GM18868 (cell line): ENCODE measurements around the gene SND1.
A peak's percentile ranks its signal among the peaks of the same experiment; 100 is the strongest.

Experiments
- ATAC-seq: cut with Tn5 transposase; IDR thresholded peaks from one replicate; pipeline ENCODE4 v1.9.1; 2021; ENCODE audit warnings: mild to moderate bottlenecking, moderate library complexity; ENCODE audit not compliant: unreplicated experiment

Gene SND1

DNA sequence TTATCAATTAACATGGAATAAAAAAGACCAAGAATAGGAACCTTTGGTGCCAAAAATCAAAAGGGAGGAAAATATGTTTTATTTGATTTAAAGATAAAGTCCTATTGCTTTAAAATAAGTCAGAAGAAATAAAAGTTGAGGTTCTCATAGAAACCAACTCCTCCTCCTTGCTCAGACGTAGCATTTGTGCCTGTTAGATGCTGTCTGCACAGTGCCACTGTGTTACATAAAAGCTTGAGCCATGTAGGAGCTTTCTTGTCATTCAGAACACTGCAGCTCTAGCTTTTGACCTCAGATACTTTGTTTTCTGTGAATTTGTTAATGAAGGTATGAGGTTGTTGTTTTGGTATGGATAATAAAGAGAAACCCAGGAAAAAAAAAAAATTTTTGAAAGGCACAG, 328.9 kb downstream of the SND1 start:
- ATAC-seq, result no peak

GRCh38 chr7:127981965-127982364, 330.0 kb downstream of the SND1 start:
- ATAC-seq, result no peak

DNA sequence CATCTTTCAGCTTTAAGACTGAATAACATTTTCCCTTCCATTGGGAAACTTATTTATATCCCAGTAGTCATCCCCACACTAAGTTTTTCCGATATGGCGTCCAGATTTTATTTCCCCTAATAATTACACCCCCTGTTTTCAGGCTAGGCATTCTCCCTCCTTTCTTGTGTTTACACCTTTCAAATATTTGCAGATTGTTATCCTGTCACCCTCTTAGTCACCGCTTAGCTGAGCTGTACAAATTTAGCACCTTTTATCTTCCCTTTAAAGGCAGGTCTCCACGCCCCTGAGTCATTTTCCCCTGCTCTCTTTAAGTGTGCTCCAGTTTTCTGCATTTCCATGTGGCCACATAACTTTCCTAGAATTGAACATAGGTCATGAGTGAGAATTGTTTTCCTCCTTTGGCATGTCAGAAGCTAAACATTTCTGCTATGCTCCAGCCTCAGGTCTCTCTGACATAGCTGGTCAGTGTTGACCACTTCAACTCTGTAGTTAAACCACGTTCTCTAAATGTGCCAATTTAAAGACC, 331.9 kb downstream of the SND1 start:
- ATAC-seq, result no peak

DNA sequence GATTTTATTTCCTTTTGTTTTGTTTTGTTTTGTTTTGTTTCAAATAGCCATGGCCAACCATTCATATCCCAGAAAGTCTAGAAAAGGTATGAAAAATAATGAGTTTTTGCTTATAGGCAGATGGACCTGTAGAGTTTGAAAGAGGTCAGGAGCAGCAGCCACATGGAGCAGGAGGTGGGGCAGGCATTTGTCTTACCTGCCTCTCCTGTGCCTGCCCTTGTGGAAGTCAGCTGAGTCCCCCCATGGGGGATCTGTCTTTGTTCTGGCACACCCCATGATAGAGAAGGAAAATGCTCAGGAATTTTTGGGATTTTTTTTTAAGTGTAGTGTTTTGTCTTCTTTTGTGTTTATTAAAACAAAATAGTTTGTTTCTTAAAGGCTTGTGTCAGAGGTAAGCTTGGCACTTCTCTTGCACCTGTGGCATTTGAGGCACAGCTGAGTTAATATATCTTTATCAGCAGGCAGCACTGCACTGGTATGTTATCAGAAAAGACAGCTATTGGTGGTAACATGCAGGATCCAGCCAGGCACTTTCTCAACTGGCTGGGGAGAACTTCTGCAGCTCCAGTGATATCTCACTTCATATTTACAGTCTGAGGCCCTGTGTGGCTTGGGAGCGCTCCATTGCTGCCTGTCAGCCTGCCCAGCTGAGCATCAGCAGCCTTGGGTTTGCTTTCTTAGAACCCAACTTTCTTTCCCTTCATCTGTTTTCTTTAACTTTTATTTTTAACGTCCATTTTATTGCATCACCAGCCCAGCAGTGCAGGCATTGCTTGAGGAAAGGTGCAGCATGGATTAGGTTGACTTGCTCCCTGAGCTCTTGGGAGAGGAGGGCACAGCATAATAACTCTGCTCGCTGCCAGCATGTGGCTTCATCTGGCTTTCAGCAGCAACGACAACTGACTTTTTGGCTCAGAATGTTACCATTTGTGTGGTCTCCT, 334.9 kb downstream of the SND1 start:
- ATAC-seq, result no peak

DNA sequence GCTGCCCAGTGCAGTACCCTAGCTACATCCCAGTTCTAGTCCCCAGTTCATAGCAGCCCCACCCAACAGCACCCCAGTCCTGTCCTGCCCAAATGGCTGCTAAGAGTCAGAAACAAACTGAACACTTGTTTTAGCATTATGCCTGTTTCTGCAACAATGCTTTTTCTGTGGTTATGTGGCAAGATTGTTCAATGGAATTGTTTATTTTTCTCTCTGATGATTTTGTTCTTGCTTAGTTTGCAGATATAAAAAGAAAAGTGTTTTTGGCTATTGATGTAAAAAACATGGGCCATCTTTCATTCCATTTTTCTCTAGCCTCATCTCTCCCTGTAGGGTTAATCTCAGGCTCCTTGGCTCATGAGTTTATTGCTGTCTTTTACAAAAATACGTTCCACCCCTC, 336.8 kb downstream of the SND1 start:
- ATAC-seq, result no peak

DNA sequence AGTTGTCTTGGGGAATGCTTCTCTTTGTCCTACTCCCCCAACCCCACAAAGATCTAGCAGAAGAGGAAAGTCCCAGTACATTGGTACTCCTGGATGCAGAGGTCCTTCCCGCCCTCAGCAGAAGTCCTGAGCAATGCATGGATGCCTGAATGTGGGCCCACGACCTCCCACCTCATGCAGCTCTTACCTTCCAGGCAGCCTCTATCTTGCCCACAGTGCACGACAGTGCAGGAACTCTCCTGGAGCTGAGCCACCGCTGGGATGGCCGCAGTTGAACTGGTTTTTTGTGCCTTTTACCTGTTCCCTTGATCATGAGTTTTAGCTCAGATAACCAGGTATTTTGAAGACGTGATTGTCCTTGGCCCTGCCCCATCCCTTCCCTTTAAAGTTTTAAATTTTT, 341.3 kb downstream of the SND1 start:
- no peak for ATAC-seq

DNA sequence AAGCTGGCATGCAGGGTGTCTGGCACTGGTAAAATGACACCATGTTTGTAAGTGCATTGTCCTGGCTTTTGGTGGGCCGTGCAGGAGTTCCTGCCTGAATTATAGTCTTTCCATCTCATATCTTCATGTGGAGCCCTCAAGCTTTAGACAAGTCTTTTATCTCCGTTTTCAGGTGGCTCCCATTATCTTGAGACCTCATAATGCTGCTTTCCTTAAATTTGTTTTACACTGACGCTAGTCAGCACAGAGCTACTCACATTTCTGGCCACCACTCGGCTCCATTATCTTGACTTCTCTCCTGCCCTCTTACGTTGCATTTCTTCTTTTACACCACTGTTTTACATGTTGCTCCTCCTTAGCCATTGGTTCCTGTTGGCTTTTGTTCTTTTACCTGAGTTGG, 342.0 kb downstream of the SND1 start:
- no peak for ATAC-seq

DNA sequence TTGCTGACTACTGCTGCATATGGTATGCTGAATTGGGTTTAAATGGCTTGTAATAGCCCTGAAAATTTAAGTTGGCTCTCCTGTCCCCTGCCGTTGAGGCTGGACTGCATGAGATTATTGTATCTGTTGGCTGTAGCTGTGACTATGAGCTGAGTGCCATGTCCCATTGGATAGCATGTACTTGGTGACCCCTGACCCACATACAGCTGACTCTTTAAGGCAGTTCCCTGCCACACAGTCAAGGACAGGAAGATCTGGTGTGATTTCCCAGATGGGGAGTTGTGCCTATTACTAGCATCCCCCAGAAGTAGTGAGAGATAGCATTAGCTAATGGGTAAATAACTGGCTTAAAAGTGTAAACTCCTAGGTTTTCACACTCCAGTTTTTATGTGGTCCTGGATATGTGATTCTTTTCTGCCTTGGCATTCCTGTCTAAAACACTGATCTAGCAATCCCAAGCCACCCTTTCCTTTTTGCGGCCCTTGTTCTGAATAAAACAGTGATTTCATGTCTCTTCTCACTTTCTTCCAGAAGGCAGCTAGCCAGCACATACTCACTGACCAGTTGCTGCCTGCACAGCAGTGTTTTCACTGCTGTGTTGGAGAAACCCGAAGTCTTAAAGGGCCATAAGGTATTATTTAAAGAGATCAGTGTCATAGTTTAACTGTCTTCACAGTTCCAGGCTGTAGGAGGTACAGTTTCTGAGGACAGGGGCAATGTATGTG, 343.3 kb downstream of the SND1 start:
- no peak for ATAC-seq

GRCh38 chr7:127995881-127996215, 343.9 kb downstream of the SND1 start:
- no peak for ATAC-seq

GRCh38 chr7:127996253-127997071, 344.5 kb downstream of the SND1 start:
- no peak for ATAC-seq

DNA sequence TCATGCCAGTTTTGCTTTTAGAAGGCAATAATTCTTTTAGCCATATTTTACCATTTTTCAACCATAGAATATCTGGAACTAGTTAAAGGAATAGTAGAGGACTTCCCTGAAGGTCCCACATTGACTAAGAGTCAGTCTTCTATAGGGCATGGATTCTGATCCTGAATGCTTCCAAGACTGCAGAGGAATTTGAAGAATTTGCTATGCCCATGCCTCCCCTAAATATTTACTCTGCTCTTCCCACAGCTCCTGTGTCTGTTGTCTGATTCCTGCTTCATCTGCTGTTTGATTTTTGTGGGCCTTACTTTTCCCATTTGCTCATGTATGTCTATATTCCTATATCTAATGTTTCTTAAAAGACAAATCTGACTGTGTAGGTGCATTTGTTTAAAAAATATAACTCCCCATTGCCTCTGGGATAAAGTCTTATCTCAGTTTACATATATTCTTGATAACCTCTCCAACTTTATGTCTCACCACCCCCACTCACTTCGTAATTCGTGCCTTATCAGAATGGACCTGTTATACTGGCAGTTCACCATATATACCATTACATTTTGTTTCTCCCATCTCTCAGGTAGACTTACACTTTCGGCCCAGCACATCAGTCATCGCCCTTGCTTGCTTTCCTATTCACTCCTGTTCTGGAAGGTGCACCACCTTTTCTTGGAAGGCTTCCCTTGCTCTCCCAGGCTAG, 345.4 kb downstream of the SND1 start:
- no peak for ATAC-seq

DNA sequence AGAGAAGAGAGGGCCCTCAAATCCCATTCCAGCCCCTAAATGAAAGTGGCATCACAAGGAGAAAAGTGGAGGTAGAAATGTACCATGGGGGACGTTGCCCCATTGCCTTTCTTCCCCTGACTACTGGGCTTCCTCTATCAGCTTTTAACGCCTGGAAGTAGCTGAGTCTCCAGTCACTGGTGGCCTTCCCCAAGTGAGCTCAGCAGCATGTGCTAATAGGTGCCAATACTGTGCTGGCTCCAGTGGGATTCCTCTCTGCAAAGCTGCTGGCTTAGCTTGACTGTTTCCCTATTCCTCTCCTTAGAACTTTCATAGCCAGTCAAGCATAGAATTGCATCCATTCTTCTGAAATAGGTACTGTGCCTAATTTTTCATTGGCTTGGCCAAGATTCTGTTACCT, 346.7 kb downstream of the SND1 start:
- no peak for ATAC-seq

GRCh38 chr7:128000048-128000447, 348.1 kb downstream of the SND1 start:
- ATAC-seq, result no peak

DNA sequence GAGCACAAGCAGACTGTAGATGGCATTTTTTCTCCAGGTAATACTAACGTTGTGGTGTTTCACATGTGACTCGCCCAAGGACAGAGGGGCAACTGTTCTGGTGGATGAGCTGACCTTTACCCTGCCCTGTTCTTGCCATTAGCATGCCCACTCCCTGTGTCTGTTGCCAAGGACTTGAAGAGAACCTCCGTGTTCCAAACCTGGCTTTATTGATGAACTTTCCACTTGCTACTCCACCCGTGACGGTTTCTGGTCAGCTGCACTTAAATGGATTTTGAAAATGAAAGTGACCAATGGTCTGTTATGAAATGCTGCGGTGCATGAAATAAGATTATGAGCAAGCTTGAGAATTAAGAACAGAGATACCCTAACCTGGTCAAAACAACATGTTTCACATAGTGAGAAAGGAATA, 348.9 kb downstream of the SND1 start:
- peak; percentile 46 for ATAC-seq

DNA sequence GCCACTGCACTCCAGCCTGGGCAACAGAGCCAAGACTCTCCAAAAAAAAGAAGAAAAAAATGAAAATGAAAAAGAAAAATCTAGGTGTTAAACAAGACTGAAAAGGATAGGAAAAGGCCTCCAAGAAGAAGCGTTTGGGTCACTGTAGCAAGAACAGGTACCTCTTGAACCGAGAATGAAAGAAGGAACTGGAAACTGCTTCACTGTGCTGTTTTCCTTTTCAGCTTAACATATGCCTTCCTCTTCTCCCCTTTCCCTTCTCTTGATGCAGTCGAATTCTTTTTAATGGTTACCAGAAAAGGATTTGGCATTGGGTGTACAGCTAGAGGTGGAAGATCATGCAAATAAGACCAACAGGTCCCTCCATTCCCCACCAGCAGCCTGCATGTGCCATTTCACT, 351.2 kb downstream of the SND1 start:
- ATAC-seq, result peak; percentile 53

GRCh38 chr7:128003787-128004186, 351.8 kb downstream of the SND1 start:
- no peak for ATAC-seq

DNA sequence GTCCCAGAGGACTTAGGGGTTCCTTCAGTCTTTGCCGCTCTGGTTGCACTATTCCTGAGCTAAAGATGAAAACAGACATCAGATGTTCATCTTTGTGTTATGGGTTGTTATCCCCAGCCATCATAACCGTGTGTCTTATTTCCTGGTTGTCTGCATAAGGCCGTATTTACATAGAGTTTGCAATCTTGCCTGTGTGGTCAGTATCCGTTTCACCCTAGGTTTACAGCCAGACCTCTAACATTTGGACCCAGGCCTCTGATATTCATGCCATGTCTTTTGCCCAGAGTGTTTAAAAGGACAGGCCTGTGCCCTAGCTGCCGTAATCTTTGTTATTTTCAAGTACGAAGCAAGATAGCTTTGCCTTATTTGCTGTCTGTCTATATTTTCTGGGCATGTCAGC, 352.6 kb downstream of the SND1 start:
- ATAC-seq, result no peak

DNA sequence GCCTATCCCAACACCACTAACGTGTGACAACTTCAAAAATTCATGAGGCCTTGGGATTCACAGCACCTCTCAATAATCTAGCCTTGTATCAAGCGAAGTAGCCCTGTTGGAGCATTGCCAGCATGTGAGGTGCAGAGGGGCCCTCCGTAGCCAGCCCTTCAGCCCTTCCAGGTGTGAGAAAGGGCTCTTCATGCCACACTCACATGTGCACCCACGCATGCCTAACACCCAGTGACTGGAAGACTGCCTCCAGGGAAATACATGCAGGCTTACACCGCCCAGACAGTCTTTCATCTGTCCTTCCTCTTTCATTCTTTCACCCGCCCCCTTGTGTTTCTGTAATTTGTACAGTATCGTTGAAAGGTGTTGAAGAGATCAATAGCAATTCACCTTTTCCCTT, 353.1 kb downstream of the SND1 start:
- peak; percentile 37 for ATAC-seq

DNA sequence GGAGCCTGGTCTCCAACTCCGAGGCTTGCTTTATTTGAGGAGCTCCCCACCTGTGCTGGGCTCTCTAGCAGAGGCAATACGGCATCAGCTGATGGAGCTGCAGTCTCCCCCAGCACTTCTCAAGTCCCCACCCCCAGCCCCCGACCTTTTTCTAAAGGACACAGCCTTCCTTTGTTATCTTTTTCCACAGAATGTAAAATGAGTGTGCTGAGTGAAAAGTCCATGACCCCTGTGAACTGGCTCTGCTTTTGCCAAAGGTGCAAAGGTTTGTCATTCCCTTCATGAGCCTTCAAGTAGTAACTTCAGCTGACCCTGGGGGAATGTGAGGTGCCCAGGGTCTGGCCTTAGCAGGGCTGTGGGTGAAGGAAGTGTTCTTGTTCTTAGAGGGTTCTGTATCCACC, 353.8 kb downstream of the SND1 start:
- ATAC-seq, result no peak

GRCh38 chr7:128006550-128007302, 354.7 kb downstream of the SND1 start:
- ATAC-seq, result no peak
